GM12801 (cell line): ENCODE results near the gene ELL.

ENCODE experiments used
- TF ChIP-seq, protein P1 (sequence below): IDR thresholded peaks from one replicate; pipeline ENCODE4 v1.5.1; 2011; ENCODE audit warnings: control low read depth; ENCODE audit not compliant: insufficient read length; ENCODE audit errors: extremely low read depth

ELL gene

DNA sequence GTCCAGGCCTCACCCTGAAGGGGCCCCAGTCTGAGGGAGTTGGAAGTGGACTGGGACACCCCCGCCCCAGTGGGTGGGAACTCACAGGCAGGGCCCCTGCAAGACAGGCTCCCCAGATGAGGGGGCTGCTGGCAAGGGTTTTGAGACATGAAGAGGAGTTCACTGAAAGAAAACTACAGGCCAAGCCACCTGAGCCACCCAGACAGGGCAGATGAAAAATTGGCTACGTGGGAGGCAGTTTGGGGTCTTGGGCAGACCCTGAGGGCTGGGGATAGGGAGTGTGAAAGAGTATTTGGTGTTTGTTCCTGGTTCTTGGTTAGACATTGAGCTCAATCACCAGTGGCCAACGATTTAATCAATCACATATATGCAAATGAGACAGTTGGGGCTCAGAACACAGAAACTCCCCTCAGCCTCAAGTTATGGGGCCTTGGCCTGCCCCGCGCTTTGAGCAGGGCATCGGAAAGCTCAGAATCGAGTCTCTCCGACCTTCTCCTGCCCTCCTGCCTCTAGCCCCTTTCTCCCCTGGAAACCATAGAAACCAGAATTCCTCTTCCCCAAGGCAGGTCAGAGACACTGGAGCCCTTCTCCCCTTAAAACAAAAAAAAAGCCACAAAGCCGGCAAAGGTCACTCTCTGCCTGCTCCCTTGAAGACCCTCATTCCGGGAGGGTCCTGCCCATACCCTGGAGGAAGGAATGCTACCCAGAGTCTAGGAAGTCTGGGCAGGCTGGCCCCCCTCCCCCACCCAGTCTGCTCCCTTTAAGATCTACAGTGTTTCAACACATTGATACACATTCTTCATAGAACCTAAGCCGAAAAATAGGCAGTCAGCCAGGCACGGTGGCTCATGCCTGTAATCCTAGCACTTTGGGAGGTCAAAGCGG lies 82.6 kb downstream of the ELL start:
- TF ChIP-seq, protein P1, sequence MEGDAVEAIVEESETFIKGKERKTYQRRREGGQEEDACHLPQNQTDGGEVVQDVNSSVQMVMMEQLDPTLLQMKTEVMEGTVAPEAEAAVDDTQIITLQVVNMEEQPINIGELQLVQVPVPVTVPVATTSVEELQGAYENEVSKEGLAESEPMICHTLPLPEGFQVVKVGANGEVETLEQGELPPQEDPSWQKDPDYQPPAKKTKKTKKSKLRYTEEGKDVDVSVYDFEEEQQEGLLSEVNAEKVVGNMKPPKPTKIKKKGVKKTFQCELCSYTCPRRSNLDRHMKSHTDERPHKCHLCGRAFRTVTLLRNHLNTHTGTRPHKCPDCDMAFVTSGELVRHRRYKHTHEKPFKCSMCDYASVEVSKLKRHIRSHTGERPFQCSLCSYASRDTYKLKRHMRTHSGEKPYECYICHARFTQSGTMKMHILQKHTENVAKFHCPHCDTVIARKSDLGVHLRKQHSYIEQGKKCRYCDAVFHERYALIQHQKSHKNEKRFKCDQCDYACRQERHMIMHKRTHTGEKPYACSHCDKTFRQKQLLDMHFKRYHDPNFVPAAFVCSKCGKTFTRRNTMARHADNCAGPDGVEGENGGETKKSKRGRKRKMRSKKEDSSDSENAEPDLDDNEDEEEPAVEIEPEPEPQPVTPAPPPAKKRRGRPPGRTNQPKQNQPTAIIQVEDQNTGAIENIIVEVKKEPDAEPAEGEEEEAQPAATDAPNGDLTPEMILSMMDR = no peak

DNA sequence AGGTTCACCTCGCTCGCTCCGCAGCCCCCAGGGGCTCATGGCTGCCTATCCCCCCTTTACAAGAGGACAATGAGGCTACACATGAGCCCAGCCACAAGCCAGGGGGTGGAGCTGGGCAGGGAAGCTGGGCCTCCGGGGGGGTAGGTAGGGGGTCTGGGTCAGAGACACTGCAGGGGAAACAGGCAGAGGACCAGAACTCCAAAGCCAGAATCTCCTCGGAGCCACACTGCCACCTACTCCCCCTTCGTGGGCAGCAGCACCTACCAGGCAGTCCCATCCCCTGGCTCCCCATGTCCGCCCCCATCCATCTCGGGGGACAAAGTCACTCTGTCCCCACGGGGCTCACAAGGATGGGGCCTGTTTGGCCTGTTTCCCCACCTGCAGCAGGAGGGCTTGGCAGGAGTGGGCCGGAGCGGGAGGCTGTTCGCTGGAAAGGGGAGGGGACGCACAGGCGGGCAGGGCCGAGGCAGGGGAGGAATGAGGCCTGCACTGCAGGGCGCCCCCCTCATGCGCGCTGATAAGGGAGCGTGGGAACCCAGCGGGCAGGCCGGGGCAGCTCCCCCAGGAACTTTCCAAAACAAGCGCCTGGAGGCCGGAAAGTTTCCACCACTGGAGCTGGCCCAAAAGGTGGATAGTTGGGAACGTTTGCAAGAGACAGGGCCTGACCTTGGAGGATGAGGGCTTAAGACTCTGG lies 83.4 kb downstream of the ELL start:
- TF ChIP-seq, protein P1 = no peak

DNA sequence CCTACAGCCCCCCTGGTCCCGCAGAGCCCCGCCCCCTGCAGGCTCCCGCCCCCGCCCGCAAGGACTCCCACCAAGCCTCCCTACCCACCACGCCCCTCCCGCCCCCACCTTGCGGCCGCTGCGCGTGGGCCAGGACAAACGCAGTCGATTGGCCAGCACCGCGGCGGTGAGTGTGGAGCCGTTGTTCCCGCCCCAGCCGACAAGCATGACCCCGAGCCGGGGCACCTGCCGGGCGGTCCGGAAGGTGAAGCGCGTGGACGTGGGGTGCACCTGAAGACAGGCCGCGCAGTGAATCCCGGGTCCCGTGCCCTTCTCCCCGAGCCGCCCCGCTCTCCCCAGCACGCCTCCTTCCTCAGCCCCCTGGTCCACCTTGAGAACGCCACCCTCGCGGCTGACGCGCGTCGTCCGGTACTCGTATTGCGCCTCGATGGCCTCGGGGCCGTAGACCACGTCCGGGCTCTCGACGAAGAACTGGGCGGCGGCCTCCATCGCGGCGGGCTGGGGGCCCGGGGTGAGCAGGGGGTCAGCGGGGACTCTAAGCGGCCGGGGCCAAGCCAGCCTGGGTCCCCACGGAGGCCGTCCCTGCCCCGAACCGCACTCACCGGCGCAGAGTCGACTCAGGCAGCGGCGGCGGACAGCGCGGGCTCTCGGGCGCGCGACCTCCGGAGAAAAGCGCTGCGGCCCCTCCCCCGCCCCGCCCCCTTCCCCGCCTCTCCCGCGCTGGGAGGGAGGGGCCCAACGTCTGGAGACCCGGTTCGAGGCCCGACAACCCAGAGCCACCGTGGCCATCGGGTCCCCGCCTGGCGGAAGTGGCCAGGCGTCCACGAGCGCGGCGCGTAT lies 84.2 kb downstream of the ELL start, which contains the start of gene ISYNA1:
Gene ISYNA1 (minus strand): TSS at position 643 of the 840 bp plus-strand sequence. CDS start 154 bp downstream, at position 489.
- TF ChIP-seq, protein P1 = no peak

DNA sequence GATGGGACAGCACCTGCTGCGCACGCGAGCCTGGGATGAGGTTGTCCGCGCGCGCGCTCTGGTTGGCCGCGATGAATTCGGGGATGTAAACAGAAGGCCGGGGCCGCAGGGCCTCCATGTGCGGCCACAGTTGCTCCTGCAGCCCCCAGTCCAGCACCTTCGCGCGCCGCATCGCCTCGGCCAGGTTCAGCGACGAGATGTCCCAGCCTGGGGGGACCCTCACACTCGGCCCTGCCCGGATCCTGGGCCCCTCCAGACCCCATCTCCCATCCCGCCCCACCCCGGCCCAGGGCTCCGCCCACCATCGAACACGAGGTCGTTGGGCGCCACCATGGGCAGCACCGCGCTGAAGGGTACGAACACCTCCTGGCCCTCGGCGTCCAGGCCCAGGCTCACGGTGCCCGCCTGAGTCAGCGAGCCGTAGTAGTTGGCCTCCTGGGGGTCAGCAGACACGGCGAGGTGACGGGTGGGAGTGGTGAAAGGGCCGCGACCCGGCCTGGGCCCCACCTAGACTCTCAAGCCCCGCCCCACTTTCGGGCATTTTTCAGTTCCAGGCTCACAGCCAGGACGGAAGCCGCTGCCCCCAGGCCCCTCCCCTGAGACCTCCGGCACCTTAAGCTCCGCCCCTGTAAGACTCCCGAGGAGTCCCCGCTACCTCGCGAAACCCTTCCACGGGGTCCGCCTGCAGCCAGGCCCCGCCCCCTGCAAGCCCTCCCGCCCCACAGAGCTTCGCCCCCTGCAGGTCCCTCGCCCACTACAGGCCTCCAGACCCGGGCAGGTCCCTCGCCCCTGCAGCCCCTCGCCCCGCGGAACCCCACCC lies 85.0 kb downstream of the ELL start:
- TF ChIP-seq, protein P1 = no peak

DNA sequence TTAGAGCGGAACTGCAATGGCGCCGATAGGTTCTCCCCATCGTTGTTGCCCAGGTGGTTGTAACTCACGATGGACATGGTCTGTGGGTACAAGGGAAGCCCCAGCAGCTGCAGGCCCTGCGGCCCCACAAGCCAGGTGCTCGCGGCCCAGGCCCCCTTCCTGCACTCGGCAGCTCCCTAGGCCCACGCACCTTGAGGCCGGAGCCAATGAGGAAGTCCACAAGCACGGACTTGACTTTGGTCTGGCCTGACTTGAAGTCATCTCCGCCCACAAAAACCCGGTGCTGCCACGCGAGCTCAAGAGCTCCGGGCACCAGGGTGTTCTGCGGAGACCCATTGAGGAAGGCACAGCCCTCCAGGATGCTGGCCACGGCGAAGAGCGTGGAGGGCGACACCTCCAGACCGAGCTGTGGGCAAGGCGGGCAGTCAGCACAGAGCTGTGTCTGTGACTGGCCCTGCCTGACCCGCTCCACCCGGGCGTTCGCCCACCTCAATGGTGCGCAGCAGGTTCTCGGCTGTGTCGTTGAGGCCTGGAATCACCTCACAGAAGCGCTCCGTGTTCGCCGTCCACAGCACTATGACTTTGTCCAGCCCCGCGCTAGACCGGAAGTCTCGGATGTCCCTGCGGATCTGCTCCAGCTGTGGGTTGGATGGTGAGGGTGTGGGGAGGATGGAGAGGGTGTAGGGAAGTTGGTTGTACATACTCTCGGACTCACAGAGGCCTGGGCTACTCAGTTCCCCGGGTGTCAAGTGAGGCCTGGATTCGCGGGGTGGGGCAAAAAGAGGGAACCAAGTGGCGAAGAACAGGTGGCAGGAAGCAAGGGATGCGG lies 85.8 kb downstream of the ELL start:
- TF ChIP-seq, protein P1 = no peak

DNA sequence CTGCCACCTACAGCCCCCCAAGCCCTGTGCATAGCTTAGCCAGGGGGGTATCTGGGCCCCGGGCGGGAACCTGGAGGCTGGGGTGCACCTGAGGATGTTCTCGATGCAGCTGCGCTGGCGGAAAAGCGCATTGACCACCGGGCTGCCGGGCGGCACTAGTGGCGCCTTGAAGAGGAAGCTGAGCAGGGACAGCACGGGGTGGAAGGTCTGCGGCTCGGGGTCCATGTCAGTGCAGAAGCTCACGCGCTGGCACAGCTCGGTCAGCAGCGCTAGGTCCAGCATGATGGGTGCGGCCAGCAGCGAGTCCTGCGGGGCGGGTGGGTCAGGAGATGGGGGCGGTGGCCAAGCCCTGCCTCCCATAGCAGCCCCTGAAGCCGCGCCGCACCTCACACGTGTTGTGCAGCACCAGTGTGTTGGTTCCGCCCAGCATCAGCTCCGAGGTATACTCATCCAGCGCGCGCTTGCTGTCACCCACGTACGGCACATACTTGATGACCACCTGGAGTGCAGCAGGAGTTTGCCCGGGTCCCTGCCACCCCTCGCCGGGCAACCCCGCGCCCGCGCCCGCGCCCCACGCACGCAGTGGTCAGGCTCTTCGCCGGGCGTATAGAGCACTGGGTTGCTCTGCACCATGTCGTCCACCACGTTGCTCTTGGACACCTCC lies 86.6 kb downstream of the ELL start:
- TF ChIP-seq, protein P1 = no peak
